Hypothalamus (tissue), 51 donors: ENCODE data around the gene ARHGAP4.

Experiments used
- DNase-seq, 51 donors: peaks; one replicate each; lab custom pipeline; 2025; lab: John Stamatoyannopoulos, UW

ARHGAP4 gene

DNA sequence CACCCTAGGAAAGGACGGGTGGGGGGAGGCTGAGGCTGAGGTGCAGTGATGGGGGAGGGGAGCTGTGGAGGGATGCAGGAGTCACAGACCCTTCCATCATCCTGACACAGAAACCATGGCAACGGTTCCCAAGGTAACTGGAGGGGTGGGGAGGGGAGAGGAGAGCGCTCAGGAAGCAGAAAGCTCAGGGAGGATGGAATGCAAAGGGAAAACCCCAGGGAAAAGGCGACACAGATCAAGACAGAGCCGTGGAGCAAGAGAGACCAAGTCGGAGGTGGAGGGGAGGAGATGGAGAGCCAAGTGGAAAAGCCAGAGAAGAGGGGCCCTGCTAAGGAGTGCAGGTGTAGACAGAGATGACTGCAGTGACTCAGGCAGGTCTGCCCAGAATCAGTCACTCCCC, 54.6 kb downstream of the ARHGAP4 start:
- no peak for DNase-seq

DNA sequence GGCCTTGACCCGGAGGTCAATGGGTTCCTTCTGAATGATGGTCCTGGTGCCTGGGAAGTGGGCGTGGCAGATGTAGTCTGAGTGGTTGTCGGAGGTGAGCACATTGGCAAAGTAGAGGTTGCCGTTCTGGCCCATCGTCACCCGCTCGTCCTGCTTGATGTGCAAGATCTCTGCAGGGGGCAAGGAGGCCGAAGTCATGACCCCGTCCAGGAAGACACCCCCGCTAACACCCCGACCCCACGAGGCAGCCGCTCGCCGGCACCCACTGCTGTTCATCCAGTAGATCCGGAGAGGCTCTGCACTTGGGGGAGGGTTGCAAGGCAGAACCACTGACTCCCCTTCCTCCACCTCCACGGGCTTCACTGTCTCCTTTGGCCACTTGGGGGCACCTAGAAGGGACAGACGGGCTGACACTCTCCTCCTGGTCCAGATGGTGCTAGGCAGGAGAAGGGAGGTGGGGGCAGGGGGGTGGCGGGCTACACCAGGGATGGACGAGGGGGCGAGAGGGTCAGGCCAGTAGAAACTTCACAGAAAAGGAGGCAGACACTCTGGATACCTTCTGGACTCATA, 55.2 kb downstream of the ARHGAP4 start:
- DNase-seq = no peak

DNA sequence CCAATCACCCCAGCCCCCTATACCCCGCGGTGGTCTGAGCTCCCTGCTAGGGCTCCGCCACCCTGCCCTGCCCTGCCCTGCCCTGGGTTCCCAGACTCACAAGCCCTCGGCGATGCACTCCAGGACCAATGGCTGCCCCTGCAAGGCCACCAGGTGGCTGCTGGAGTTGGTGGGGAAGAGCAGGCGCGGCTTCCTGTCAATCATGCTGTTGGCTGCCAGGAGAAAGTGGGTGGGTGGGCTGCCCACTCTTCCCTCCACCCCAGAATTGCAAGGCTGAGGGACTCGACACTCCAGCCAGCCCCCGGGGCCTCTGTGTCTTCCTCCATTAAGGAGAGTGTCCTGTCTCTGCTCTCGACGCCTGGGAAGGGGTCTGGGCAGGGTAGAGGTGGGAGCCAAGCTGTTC, 55.8 kb downstream of the ARHGAP4 start:
- no peak for DNase-seq

DNA sequence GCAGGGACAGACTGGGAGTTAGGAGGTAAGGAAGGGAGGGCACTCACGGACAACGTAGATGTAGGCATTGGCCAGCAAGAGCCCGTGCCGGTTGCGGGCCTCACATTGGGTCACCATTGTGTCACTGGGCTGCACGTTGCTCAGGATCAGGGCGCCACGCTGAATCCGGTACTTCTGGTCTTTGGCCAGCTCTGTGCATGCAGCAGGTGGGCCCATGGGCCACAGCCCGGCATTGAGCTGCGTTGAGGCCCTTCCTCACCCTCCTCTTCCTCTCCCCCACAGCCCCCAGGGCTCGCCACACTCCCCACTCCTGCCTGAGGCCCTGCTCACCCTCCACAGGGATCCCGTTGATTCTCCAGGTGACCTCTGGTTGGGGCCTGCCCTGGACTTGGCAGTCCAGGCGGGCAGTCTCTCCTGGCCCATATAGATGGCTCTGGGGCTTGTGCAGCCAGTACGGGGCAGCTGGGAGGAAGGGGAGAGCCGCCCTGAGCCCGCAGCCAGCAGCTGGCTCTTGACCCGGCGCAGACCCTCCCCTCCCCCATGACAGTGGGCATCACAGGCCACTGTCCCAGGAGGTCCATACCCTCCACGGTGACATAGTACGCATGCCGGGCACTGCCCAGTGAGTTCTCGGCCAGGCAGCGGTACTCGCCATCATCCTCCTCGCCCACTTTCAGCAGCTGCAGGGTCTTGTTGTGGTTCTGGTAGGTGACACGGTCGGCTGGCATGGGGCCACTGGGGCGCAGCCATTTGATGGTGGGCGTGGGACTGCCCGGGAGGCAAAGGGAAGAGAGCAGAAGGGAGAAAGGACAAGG, 56.4 kb downstream of the ARHGAP4 start:
- no peak for DNase-seq

DNA sequence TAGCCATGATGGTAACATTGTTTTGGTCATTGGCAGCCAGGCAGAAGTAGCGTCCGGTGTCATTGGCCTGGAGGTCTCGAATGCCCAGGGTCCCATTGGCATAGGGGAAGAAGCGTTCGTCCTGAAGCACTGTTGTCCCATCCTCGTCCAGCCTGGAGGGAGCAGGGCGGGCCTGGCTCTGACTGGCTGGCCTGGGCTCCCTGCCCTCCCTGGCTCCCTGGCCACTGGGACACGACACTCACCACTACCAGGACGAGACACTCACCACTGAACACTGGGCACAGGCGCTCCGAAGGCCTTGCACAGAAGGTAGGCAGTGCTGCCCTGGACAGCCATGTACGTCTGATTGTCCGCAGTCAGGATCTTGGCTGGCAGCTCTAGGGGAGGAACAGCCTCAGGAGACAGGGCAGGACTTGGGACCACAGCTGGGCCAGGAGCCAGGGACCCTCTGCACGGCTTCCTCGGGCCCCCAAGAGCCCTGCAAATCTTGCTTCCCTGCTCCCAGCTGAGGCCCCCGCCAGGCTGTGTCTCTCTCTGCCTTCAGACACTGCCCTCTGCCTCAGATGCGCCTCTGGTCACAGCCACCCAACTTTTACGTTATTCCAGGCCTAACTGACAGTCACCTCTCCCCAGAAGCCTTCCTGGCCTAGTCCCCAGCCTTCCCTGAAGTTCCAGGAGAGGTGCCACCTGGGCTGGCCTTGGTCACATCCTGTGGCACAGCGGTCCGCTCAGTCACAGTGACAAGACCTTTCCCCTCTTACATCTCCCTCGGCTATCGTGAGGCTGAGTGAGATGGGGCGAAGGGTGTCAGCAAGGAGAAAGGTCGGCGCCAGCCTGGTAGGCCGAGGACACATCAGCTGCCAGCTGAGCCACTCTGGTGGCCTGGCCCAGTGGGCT, 57.2 kb downstream of the ARHGAP4 start:
- DNase-seq = no peak

DNA sequence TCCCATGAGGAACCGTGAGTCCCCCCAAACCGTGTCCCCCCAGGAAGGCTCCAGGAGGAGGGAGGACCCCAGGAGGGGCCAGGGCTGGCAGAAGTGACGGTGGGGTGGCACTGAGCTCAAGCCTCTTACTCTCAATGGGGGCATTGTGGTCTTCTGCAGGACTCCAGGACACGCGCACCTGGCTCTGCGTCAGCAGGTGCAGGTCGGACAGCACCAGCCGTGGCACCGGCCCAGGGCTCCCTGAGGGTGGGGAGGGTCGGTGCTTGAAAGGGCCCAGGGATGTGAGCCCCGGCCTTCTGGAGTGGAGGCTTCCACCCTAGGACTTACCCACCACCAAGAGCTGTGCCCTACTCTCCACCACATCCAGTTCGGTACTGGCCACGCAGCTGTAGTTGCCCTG, 58.4 kb downstream of the ARHGAP4 start:
- DNase-seq = no peak

DNA sequence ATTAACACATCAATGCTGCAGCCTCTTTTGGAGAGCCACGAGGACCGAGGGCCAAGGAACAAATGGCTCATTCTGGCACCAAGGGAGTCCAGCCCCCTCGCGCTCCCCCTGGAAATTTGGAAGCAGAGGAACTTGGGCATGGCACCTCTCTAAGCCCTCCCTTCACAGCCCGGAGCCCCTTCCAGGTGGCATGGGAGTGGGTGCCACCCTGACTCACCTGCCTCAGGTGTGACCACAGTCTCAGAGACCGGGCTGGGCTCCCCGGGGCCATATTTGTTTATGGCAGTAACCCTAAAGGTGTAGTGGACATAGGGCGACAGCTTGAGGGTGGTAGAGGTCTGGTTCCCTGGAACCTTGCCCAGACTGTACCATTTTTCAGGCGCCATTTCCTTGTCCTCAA, 58.9 kb downstream of the ARHGAP4 start:
- no peak for DNase-seq

DNA sequence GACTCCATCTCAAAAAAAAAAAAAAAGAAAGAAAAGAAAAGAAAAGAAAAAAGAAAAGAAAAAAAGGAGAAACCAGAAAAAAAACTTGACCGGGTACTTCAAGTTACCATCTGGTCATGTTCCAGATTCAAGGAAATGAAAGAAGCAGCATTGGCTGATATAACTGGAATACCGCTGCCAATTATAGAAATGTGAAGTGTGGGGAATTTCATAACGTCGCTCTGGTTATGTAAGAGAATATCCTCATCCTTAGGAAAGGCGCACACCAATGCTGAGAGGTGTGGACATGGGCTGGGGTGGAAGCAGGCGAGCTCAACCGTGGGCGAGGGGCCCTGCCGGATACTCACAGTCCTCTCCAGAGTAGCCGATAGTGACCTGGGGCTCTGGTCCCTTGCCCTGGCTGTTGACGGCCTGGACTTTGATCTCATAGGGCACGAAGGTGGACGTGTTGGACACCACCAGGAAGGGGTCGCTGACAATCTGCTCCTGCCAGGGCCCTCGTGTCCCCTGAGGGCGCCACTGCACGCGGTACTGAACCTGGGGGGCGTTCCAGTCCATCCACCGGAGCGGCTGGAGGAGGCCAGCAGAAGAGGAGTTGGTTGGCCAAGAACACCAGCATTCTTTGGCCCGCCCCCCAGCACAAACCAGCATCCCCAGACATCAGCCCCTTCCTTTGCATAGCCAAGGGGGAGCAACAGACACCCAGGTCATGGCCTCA, 59.6 kb downstream of the ARHGAP4 start:
- DNase-seq = no peak

DNA sequence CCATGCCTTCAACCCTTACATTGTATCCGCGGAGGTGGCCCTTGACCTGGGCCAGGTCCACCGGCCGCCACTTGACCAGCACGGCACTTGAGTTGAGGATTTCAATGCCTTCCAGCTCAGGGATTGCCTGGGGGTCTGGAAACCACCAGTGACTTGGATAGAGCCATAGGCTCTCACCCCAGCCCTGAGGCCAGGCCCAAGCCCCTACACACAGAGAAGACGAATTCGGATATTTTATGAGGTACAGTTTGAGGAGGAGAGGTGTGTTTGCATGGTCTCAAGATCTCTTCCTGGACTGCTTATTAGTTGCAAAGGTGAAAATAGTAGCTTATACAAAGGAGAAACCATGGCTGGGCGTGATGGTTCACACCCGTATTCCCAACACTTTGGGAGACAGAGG, 60.4 kb downstream of the ARHGAP4 start:
- no peak for DNase-seq

DNA sequence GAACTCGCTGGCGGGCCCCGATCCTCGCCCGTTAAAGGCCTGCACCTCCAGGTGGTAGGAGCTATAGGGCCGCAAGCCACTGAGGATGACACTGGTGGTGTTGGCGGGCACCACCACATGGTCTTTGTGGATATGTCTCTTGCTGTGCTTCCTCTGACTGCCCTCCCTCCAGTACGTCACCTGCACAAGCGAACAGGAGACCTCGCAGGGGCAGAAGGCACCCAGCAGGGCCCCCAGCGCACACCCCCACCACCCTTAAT, 60.8 kb downstream of the ARHGAP4 start:
- no peak for DNase-seq

DNA sequence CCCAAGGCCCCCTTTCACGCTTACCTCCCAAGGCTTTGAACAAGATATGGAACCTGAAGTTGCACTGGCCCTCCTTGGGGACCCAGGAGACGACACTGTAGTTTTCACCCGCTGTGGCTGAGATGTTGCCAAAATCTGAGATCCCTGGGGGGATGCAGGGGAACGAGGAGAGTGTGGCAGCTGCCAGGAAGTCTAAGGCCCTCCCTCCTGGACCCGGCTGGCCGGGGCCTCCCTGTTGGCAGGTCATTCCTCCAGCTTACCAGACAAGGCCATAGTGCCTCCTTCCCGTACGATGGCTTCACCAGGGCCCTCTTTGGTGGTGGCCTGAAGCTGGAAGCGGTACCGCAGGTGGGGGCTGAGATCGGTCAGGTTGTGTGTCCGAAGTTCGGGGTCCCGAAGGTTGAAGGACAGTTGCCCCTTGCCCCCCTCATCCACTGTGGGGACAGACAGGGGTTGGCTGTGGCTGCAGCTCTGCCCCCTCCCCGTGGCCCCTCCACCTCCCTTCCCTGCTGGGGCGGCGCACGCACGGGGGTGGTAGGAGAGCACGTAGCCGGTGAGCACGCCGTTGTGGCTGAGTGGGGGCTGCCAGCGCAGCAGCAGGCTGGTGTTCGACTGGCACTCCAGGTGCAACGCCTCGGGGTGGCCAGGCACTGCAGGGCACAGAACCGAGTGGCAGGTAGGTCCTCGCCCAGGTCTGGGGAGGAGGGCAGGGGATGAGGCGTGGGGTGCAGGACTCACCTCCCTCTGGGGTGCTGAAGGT, 61.3 kb downstream of the ARHGAP4 start:
- DNase-seq = no peak

DNA sequence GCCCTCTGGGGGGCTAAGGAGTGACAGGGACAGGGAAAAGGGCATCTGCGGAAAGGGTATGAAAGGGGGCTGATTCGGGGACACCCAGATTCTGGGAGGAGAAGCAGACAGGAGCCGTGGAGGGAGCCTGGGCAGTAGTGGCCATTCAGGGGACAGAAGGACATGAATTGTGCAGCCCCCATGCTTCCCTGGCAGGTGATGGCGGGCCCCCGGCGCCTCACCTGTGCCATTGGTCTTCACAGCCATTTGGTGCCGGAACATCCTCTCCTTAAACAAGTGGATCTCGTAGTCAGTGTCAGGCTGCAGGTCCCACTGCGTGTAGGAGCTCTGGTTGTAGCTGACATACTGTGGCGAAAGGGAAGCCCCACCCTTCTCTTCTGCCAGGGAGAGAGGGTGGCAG, 62.0 kb downstream of the ARHGAP4 start:
- no peak for DNase-seq

DNA sequence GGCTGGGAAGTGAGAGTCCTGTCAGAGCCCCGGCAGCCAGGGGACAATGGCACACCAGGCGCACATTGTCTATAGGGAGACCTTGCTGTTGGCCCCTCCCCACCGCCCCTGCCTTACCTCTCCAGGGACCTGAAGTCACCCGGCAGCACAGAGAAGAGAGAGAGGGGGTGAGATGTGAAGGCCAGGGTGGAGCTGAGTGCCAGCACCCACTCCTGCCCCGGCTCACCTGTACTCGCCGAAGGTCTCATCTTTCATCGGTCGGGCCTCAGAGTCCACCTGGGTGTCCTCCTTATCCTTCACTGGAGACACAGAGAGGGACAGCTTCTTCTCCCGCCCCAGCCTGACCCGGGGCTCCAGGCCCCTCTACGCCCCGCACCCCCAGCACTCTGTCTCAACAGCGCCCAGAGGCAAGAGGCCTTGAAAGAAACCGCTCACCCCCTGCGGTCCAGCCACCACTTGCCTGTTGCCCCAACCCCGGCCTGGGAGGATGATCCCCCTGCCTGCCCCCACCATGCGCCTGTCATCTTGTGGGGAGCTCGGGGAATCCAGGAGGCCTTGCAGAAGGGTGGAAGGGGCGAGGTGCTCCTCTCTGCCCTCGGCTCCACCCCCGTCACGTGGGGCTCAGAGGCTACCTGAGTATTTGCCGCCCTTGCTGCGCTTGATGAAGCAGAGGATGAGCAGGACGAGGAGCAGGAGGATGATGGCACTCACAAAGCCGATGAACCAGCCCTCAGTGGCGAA, 62.6 kb downstream of the ARHGAP4 start:
- no peak for DNase-seq

DNA sequence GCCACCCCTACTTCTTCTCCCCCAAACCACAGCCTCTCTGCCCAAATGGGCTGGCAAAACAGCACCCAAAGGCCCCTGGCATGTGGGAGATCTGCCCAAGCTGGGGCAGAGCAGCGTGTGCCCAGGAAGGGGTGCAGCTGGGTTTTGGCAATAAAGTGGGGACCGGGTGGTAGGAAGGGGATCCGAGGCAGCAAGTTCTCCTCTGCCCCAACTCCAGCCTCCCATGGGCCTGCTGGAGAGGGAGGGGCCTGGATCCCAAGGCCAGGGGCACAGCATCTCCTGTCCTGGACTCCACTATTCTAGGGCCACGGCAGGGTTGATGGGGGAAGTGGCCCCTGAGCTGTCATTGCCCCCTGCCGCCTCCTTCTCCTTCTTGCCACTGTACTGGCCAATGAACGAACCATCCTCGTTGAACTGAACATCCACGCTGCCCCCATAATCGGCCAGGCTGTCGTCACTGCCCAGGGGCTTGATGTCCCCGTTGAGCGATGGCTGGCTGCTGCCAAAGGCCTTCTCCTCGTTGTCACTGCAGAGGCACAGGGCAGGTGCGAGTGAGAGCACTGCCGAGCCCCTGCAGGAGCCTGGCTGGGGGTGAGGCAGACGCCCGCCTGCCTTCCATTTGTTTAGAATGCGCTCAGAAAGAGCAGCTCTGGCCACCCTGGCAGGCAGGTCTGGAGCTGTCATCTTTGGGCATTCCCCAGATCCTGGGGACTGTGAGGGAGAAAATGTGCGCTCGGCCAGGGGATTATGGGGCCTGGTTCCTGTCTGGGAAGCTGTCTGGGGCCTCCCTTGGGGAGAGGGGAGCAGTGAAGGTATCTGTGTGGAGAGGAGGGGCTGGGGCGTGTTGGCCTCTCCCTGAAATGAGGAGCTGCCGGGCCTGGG, 63.5 kb downstream of the ARHGAP4 start:
- DNase-seq = no peak

DNA sequence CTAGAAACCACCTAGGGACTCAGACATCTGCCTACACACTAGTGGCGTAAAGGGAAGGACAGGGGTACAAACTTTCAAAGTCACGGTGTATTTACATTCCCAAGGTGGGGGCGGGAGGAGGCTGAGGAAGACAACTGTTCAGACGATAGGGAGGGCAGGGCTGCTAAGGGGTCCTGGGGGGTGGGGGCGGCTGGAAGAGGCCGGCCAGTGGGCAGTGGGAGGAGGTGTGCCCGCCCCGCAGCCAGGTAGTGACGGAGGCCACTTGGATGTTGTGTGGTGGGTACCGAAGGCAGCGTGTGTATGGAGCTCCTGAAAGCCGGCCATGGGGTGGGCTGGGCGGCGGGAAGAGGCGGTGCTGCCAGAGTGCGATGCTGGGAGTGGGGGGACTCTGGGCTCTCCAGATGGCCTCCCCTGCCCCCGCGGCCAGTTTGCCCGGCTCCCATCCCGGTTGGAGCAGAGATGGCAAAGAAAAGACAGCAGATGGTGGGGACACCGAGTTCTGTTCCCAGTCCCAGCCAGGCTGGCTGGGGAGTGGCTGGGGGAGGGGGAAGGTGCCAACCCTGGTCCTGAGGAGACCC, 64.2 kb downstream of the ARHGAP4 start:
- DNase-seq = no peak

DNA sequence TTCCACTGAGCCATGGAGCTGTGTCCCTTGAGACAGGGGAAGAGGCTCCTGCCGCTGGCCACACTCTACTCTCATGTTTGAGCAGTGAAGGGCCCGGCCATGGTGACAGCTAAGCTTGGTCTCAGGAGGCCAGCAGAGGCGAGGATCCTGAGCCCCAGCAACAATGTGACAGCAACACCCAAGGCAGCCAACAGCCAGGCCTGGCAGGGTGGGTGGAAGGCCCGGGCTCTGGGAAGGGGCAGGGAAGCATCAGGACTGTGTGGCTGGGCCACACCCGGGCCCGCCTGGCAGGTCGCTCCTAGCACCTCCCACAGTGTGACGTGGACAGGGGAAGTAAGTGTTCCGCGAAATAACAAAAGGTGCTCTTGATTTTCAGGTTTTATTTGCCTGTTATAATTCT, 64.9 kb downstream of the ARHGAP4 start:
- DNase-seq = no peak
